Body of pancreas (tissue), 4 donors: ENCODE data around the gene GRID2.

Source experiments
- CTCF ChIP-seq, 7 experiments: fragments of 450-650 bp in 4 of 7; fragments of 200-600 bp in 3 of 7; sonication (generic) in 3 of 7; IDR thresholded peaks; one replicate each; pipeline ENCODE4 v1.5.1; 2016 to 2019; ENCODE audit warnings: antibody characterized with exemption in 7 of 7
- POLR2A ChIP-seq, 3 donors: fragments of 450-650 bp; IDR thresholded peaks; one replicate each; pipeline ENCODE4 v1.6.1; 2016; ENCODE audit warnings: antibody characterized with exemption in 3 of 3, mild to moderate bottlenecking in 2 of 3

DNA sequence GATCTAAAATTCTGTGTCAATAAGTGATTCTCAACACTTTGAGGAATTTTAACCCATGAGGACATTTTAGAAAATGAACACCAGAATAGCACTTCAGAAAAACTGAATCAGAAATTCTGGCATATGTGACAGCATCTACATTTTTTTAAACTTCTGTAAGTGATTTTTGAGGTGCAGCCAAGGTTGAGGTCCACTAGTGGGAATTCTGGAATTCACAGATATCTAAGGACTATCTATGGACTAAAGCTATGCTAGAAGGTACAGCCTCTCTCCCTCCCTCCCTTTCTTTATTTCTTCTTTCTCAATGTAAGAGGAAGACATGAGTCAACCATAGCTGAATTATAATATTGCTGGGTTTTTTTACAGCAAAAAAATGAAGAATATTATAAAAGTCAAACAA lies 1016.6 kb downstream of the GRID2 start:
- TF ChIP-seq POLR2A (IDR thresholded peaks at IDR 0.05) (no peak), CTCF (IDR thresholded peaks at IDR 0.05) (no peak)
